HepG2 (cell line): Measurements from ENCODE around the gene TENT4B. TPM values are rescaled to one million over a fixed set of nuclear protein-coding genes. Genes with fewer than 3 reads are reported as not detected.
"Not testable (repeated sequence)": the region's sequence is repeated elsewhere in the genome, so short reads cannot be mapped to it uniquely, and the experiment has no call there.

Experiments
- ATAC-seq: fragments of 200-7000 bp; cut with Tn5 transposase; 3 replicates; pipeline ENCODE4 v1.9.1; 2020; ENCODE audit warnings: mild to moderate bottlenecking, moderate library complexity
- BruUV-seq: library from RNA; stranded (reverse); fragments of 400-500 nt; replicated peaks from 2 replicates; lab custom pipeline; 2021; lab: Mats Ljungman, UMichigan
- CTCF ChIA-PET: fragments of 300-600 bp; formaldehyde crosslinking; extraction: SDS; loops from one replicate; lab custom pipeline; 2021; ENCODE audit warnings: low total read pairs, inconsistent platforms, low intra/inter-chr PET ratio; lab: Yijun Ruan, JAX
- POLR2A ChIA-PET: fragments of 350-600 bp; sonication (Branson Sonifier 250); formaldehyde crosslinking; loops from one replicate; lab custom pipeline; 2020; ENCODE audit warnings: antibody characterized with exemption, inconsistent platforms; lab: Yijun Ruan, JAX
- DNase-seq: peaks from one replicate; pipeline ENCODE4 v3.0.0-alpha.2; 2015; ENCODE audit warnings: low spot score
- FAIRE-seq: peaks from 3 replicates; lab custom pipeline; 2011; peaks lifted over from hg19 to GRCh38; lab: Jason Lieb, UNC
- H2AFZ ChIP-seq: one replicate; pipeline ENCODE4 v1.6.1; 2011; ENCODE audit warnings: low read length, inconsistent platforms
- H3K27ac ChIP-seq: fragments of 300-600 bp; 3 replicates; pipeline ENCODE4 v1.8.0; 2011; ENCODE audit warnings: mixed run types, mild to moderate bottlenecking, mixed read lengths, low read length, inconsistent platforms; ENCODE audit not compliant: insufficient read depth; ENCODE audit errors: extremely low read length
- H3K27me3 ChIP-seq, 2 experiments: fragments of 200-600 bp in 1 of 2; 2 replicates in 1 of 2; 3 replicates in 1 of 2; pipeline versions ENCODE4 v1.6.0 to v1.8.0; 2011; ENCODE audit warnings: low read length in 2 of 2, mild to moderate bottlenecking in 2 of 2, moderate library complexity in 2 of 2, inconsistent platforms in 1 of 2; ENCODE audit not compliant: insufficient read depth in 2 of 2, control insufficient read depth in 1 of 2
- H3K36me3 ChIP-seq, 2 experiments: fragments of 200-600 bp in 1 of 2; replicated peaks in 1 of 2; 2 replicates in 1 of 2; 3 replicates in 1 of 2; pipeline versions ENCODE4 v1.5.1 to v1.8.0; 2011; ENCODE audit warnings: low read length in 2 of 2, inconsistent platforms in 1 of 2; ENCODE audit not compliant: insufficient read depth in 2 of 2, control insufficient read depth in 1 of 2
- H3K4me1 ChIP-seq: 2 replicates; pipeline ENCODE4 v1.5.1; 2012; ENCODE audit warnings: low read length, inconsistent platforms; ENCODE audit not compliant: insufficient read depth
- H3K4me2 ChIP-seq: 2 replicates; pipeline ENCODE4 v1.6.0; 2011; ENCODE audit warnings: low read depth, low read length, inconsistent platforms
- H3K4me3 ChIP-seq, 3 experiments: fragments of 200-600 bp in 1 of 3; sonication (generic), shearing (Covaris generic) in 1 of 3; replicated peaks in 1 of 3; 2 replicates each; pipeline ENCODE4 v1.5.1; 2011 to 2016; ENCODE audit warnings: low read length in 3 of 3, inconsistent platforms in 2 of 3, low read depth in 2 of 3, mild to moderate bottlenecking in 2 of 3, control low read depth in 1 of 3, mixed read lengths in 1 of 3; ENCODE audit not compliant: insufficient read depth in 1 of 3
- H3K79me2 ChIP-seq: one replicate; pipeline ENCODE4 v1.6.1; 2011; ENCODE audit warnings: low read length, inconsistent platforms; ENCODE audit not compliant: insufficient read depth
- H3K9ac ChIP-seq: 2 replicates; pipeline ENCODE4 v1.6.0; 2011; ENCODE audit warnings: mild to moderate bottlenecking, low read depth, low read length, inconsistent platforms; ENCODE audit not compliant: insufficient read depth
- H3K9me3 ChIP-seq: 2 replicates; pipeline ENCODE4 v1.5.1; 2012; ENCODE audit warnings: mild to moderate bottlenecking, low read length
- H4K20me1 ChIP-seq: 2 replicates; pipeline ENCODE4 v1.6.0; 2011; ENCODE audit warnings: inconsistent platforms, mild to moderate bottlenecking, low read length, moderate library complexity; ENCODE audit not compliant: insufficient read depth
- SETDB1 ChIP-seq: sonication (generic); formaldehyde crosslinking; IDR thresholded peaks from 2 replicates; pipeline ENCODE4 v1.5.1; 2020; ENCODE audit warnings: missing genetic modification reagents, mild to moderate bottlenecking, borderline replicate concordance
- whole genome bisulfite sequencing: methylation state at CpG from one replicate; pipeline ENCODE4 v1.1.6; 2017; ENCODE audit warnings: low lambda C conversion rate; 5-methylcytosine and 5-hydroxymethylcytosine counted together
- in situ Hi-C: cut with HindIII; loops from 2 replicates; pipeline ENCODE4 v1.10.0; 2017; ENCODE audit warnings: low pct_unique_long_range_greater_than_20kb; ENCODE audit not compliant: extremely low pct_ligation_motif_present
- intact Hi-C: fragments of 100-400 bp; cut with micrococcal nuclease; formaldehyde crosslinking; loops from one replicate; pipeline ENCODE4 v1.10.0; 2022; ENCODE audit not compliant: unreplicated experiment
- polyA plus RNA-seq, 8 experiments: library from polyadenylated mRNA; depleted of rRNA in 3 of 8; stranded (reverse) in 7 of 8; unstranded in 1 of 8; fragments of >200 nt; fragmentation: Illumina TruSeq in 4 of 8; extraction: Trizol in 4 of 8; gene quantifications; 2 replicates each; pipeline versions ENCODE4 v1.2.1 to v1.2.3, GENCODE V29; 2011 to 2016; ENCODE audit warnings: low read depth in 4 of 8, missing spikeins in 1 of 8, mixed read lengths in 1 of 8; ENCODE audit not compliant: insufficient read depth in 1 of 8
- total RNA-seq, 5 experiments: library from RNA; depleted of rRNA; stranded (reverse); fragments of >200 nt; fragmentation: Illumina TruSeq; extraction: Trizol; gene quantifications; 2 replicates each; pipeline ENCODE4 v1.2.3, GENCODE V29; 2016; ENCODE audit warnings: low read depth in 1 of 5
- TF ChIP-seq, protein P1 (sequence below): sonication (generic); formaldehyde crosslinking; IDR thresholded peaks from 2 replicates; pipeline ENCODE4 v1.4.0; 2020; ENCODE audit warnings: mild to moderate bottlenecking, missing genetic modification reagents

TENT4B gene
- total and polyA plus RNA-seq, 2 of the 13 experiments (the other 11 are each of a cell fraction or from before 2014, with no cell fraction given), result 15.0 to 32.8 TPM

DNA sequence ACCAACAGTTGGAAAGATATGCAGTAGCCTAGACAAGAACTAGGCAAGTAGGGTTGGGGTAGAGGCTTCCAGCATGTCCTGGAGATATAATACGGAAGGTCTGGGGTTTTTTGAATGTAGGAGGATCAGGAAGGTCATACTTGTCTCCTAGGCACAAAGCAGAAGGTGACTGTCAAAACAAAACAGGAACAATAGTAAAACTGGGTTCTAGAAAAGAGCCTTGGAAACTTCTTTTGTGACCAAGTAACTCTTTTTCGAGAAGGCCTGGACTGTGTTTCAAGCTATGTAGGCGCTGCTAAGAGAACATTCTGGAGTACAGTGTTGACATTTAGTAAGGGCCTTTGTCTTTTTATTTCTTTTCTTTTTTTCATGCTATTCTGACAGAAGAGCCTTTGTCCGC lies 26.9 kb upstream of the TENT4B start:
- CTCF ChIA-PET, result no interaction called here

DNA sequence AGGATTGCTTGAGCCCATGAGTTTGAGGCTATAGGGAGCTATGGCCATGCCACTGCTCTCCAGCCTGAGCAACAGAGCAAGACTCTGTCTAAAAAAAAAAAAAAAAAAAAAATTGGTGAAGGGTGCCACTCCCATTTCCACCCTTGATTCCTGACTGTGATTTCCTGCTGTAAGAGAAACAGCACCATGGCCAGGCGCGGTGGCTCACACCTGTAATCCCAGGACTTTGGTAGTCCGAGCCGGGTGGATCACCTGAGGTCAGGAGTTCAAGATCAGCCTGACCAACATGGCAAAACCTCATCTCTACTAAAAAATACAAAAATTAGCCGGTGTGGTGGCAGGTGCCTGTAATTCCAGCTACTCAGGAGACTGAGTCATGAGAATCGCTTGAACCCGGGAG lies 20.5 kb upstream of the TENT4B start:
- H3K27me3 ChIP-seq, in situ Hi-C loops, H3K9me3 ChIP-seq, ATAC-seq, H3K79me2 ChIP-seq, H3K4me3 ChIP-seq, FAIRE-seq, CTCF ChIA-PET, BruUV-seq, H2AFZ ChIP-seq, H3K4me2 ChIP-seq, DNase-seq, H3K36me3 ChIP-seq, H4K20me1 ChIP-seq, H3K9ac ChIP-seq, H3K27ac ChIP-seq, H3K4me1 ChIP-seq: not testable (repeated sequence)
- intact Hi-C loops, result loop anchor here (10.0 kb wide), 1 partner anchor 222 kb away; no protein-coding TSS in a partner anchor
- WGBS, result 33% methylated on average over 7 of the region's 7 CpGs
- POLR2A ChIA-PET, result interaction anchor here (1.1 kb wide), 1 partner anchor 11 kb away, joined by 4 read pairs; no protein-coding TSS in a partner anchor

More for the DNA sequence above, 26.9 kb upstream of the TENT4B start:
- Histone ChIP-seq H3K4me1 (peaks cover 2% of the 10 kb centered on the region), H3K36me3 (no peaks in the 10 kb centered on the region), H3K4me2 (no peak overlapping the region), H3K9ac (no peak overlapping the region), H3K9me3 (no peaks in the 10 kb centered on the region), H4K20me1 (no peaks in the 10 kb centered on the region), H3K4me3 (no peak overlapping the region), H2AFZ (no peak overlapping the region), H3K79me2 (no peaks in the 10 kb centered on the region), H3K27ac (no peak overlapping the region), H3K27me3 (no peaks in the 10 kb centered on the region)
- TF ChIP-seq, protein P1, sequence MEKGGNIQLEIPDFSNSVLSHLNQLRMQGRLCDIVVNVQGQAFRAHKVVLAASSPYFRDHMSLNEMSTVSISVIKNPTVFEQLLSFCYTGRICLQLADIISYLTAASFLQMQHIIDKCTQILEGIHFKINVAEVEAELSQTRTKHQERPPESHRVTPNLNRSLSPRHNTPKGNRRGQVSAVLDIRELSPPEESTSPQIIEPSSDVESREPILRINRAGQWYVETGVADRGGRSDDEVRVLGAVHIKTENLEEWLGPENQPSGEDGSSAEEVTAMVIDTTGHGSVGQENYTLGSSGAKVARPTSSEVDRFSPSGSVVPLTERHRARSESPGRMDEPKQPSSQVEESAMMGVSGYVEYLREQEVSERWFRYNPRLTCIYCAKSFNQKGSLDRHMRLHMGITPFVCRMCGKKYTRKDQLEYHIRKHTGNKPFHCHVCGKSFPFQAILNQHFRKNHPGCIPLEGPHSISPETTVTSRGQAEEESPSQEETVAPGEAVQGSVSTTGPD (CRISPR knock-in tag), result no peak
- no peak for TF ChIP-seq SETDB1
- POLR2A ChIA-PET, result no interaction called here
- in situ Hi-C loops (no loop called here), intact Hi-C loops (no loop called here)
- no peak for DNase-seq
- no TSS peak for BruUV-seq
- no peak for ATAC-seq
- WGBS, result 59% methylated on average over 4 of the region's 4 CpGs
- no peak for FAIRE-seq
